Measurements from ENCODE around the gene FARP1.

The FARP1 gene

GRCh38 chr13:98212763-98213162 lies 69.9 kb downstream of the FARP1 start:
- no peak overlapping the region for H3K14ac ChIP-seq (ENCODE audit: low read length)
- H3K27me3 ChIP-seq (ENCODE audit: insufficient read depth, low read length) = no peaks in the 10 kb centered on the region
- H3K79me1 ChIP-seq (ENCODE audit: low read length) = no peaks in the 10 kb centered on the region
- peaks cover 8 to 14% of the 10 kb centered on the region in 2 experiments for H3K36me3 ChIP-seq (ENCODE audit: control insufficient read depth in 1 of 2, insufficient read depth in 2 of 2, low read length in 2 of 2)
- H3K79me2 ChIP-seq (ENCODE audit: control insufficient read depth, insufficient read depth, low read length, poor library complexity) = no peaks in the 10 kb centered on the region
- H3K9ac ChIP-seq (ENCODE audit: low read length) = no peak overlapping the region
- H3K27ac ChIP-seq (ENCODE audit: low read depth, low read length) = no peak overlapping the region
- H2AFZ ChIP-seq (ENCODE audit: insufficient read depth, low read length, poor library complexity) = no peak overlapping the region
- no peak overlapping the region for H4K8ac ChIP-seq (ENCODE audit: low read depth, low read length)
- H3K4ac ChIP-seq (ENCODE audit: low read depth, low read length) = no peak overlapping the region
- no peak overlapping the region for H3K18ac ChIP-seq (ENCODE audit: low read length)
- H4K91ac ChIP-seq (ENCODE audit: low read depth, low read length) = no peak overlapping the region
- no peak overlapping the region for H3K4me2 ChIP-seq (ENCODE audit: low read length)
- peaks cover 4 to 15% of the 10 kb centered on the region in 2 experiments for H3K4me1 ChIP-seq (ENCODE audit: control insufficient read depth in 1 of 2, insufficient read depth in 2 of 2, low read length in 2 of 2)
- H3K9me3 ChIP-seq (ENCODE audit: insufficient read depth, low read depth, low read length) = peaks cover 2% of the 10 kb centered on the region
- no peak for DNase-seq
- H2BK12ac ChIP-seq (ENCODE audit: low read length) = no peak overlapping the region
- H4K12ac ChIP-seq (ENCODE audit: low read depth, low read length) = no peak overlapping the region
- H3K23ac ChIP-seq (ENCODE audit: low read length) = no peak overlapping the region
- no peak overlapping the region for H2BK120ac ChIP-seq (ENCODE audit: insufficient read depth, low read length, poor library complexity)
- H3K4me3 ChIP-seq (ENCODE audit: low read depth, low read length) = no peak overlapping the region
- no peak overlapping the region for H2BK5ac ChIP-seq (ENCODE audit: low read depth, low read length, poor library complexity)
- no peak overlapping the region for H2AK5ac ChIP-seq (ENCODE audit: low read length)
- whole genome bisulfite sequencing (ENCODE audit: extremely low coverage, insufficient coverage, insufficient read length) = no CpG with 5 or more reads among the region's 5 CpGs

DNA sequence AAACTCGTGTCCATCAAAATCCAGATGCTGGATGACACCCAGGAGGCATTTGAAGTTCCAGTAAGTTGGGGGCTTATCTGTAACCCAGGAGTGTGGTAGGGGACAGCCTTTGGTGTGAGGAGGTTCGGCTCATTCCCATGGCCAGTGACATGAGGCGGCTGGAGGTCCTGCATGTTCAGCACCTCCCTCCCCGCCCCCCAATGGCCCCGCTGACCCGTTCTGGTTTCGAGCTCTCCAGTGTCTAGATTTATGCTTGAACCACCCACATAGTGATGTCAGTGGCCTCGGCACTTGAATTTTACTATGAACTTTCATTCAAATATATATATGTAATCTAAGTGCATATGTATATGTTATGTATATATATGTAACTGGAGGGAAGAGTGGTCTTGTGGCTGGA lies 70.5 kb downstream of the FARP1 start:
- no CpG with 5 or more reads among the region's 8 CpGs for WGBS (ENCODE audit: extremely low coverage, insufficient coverage, insufficient read length)
- peaks cover 9 to 14% of the 10 kb centered on the region in 2 experiments for H3K36me3 ChIP-seq (ENCODE audit: control insufficient read depth in 1 of 2, insufficient read depth in 2 of 2, low read length in 2 of 2)
- peaks cover 2% of the 10 kb centered on the region for H3K9me3 ChIP-seq (ENCODE audit: insufficient read depth, low read depth, low read length)
- H3K18ac ChIP-seq (ENCODE audit: low read length) = no peak overlapping the region
- H3K4me3 ChIP-seq (ENCODE audit: low read depth, low read length) = no peak overlapping the region
- no peaks in the 10 kb centered on the region for H3K79me2 ChIP-seq (ENCODE audit: control insufficient read depth, insufficient read depth, low read length, poor library complexity)
- no peak for DNase-seq
- peaks cover 4 to 15% of the 10 kb centered on the region in 2 experiments for H3K4me1 ChIP-seq (ENCODE audit: control insufficient read depth in 1 of 2, insufficient read depth in 2 of 2, low read length in 2 of 2)
- H4K12ac ChIP-seq (ENCODE audit: low read depth, low read length) = no peak overlapping the region
- H3K27me3 ChIP-seq (ENCODE audit: insufficient read depth, low read length) = no peaks in the 10 kb centered on the region
- H2AK5ac ChIP-seq (ENCODE audit: low read length) = no peak overlapping the region
- no peak overlapping the region for H2BK12ac ChIP-seq (ENCODE audit: low read length)
- no peak overlapping the region for H4K91ac ChIP-seq (ENCODE audit: low read depth, low read length)
- H2BK120ac ChIP-seq (ENCODE audit: insufficient read depth, low read length, poor library complexity) = no peak overlapping the region
- no peak overlapping the region for H3K23ac ChIP-seq (ENCODE audit: low read length)
- H3K9ac ChIP-seq (ENCODE audit: low read length) = no peak overlapping the region
- no peak overlapping the region for H3K14ac ChIP-seq (ENCODE audit: low read length)
- H2BK5ac ChIP-seq (ENCODE audit: low read depth, low read length, poor library complexity) = no peak overlapping the region
- H4K8ac ChIP-seq (ENCODE audit: low read depth, low read length) = no peak overlapping the region
- H3K4ac ChIP-seq (ENCODE audit: low read depth, low read length) = no peak overlapping the region
- H3K27ac ChIP-seq (ENCODE audit: low read depth, low read length) = no peak overlapping the region
- no peak overlapping the region for H3K4me2 ChIP-seq (ENCODE audit: low read length)
- H3K79me1 ChIP-seq (ENCODE audit: low read length) = no peaks in the 10 kb centered on the region
- H2AFZ ChIP-seq (ENCODE audit: insufficient read depth, low read length, poor library complexity) = no peak overlapping the region

DNA sequence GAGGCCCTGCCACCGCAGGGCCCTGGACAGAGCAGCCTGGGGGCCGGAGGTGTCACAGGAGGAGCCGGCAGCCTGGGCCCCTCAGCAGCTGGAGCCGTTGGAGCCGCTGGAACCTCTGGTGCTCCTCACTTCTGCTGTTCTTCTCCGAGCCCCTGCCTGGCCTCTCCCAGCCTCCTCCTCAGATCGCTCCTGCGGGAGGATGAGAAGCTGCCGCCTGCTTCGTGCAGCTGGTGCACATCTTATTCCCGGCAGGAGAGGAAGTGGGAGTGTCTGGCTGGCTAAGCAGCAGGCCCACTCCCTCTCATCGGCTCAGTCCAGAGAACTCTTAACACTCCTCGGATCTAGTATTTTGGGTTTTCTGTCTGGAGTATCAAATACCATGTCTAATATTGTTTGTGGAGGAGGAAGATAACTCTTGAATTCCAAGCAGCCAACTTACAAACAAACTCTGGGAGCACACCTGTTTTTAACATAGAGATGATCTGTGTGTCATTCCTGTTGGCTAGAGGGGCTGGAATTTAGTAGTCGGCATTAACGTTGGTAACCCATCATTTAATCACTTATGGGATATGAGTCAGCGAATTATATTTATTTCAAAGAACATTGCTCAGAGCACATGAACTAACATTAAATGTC lies 71.2 kb downstream of the FARP1 start:
- Histone ChIP-seq H2AK5ac (ENCODE audit: low read length) (peak overlapping the region; percentile 53), H3K14ac (ENCODE audit: low read length) (no peak overlapping the region), H4K8ac (ENCODE audit: low read depth, low read length) (no peak overlapping the region), H2BK120ac (ENCODE audit: insufficient read depth, low read length, poor library complexity) (no peak overlapping the region), H3K18ac (ENCODE audit: low read length) (no peak overlapping the region), H3K4me2 (ENCODE audit: low read length) (no peak overlapping the region), H2AFZ (ENCODE audit: insufficient read depth, low read length, poor library complexity) (no peak overlapping the region), H4K91ac (ENCODE audit: low read depth, low read length) (no peak overlapping the region), H3K9me3 (ENCODE audit: insufficient read depth, low read depth, low read length) (peaks cover 2% of the 10 kb centered on the region), H3K4ac (ENCODE audit: low read depth, low read length) (no peak overlapping the region), H3K4me3 (ENCODE audit: low read depth, low read length) (no peak overlapping the region), H3K9ac (ENCODE audit: low read length) (no peak overlapping the region), H3K79me1 (ENCODE audit: low read length) (no peaks in the 10 kb centered on the region), H3K27ac (ENCODE audit: low read depth, low read length) (no peak overlapping the region), H3K79me2 (ENCODE audit: control insufficient read depth, insufficient read depth, low read length, poor library complexity) (no peaks in the 10 kb centered on the region), H3K36me3 (ENCODE audit: control insufficient read depth in 1 of 2, insufficient read depth in 2 of 2, low read length in 2 of 2) (peaks cover 9 to 14% of the 10 kb centered on the region in 2 experiments), H4K12ac (ENCODE audit: low read depth, low read length) (no peak overlapping the region), H2BK5ac (ENCODE audit: low read depth, low read length, poor library complexity) (no peak overlapping the region), H3K4me1 (ENCODE audit: control insufficient read depth in 1 of 2, insufficient read depth in 2 of 2, low read length in 2 of 2) (peaks cover 4 to 15% of the 10 kb centered on the region in 2 experiments), H3K23ac (ENCODE audit: low read length) (no peak overlapping the region), H3K27me3 (ENCODE audit: insufficient read depth, low read length) (no peaks in the 10 kb centered on the region), H2BK12ac (ENCODE audit: low read length) (no peak overlapping the region)
- WGBS (ENCODE audit: extremely low coverage, insufficient coverage, insufficient read length) = no CpG with 5 or more reads among the region's 16 CpGs
- DNase-seq = no peak

DNA sequence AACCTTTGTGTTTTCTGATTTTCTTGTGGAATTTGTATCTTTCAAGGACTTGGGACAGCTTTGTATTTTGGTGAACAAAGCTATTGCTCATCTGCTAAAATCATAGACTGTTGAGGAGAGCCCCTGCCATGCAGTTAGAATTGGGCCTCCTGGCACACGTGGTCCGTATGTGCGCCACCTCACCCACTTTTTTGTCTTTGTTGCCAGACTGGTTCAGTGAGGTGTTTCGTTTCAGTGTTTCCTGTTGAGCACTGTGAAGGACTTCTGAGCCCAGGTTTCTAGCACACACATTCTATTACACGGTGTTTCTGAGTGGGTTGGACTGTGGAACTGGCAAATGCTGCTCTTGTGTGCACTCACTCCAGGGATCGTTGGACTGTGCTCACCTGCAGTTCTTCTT lies 71.8 kb downstream of the FARP1 start:
- H4K91ac ChIP-seq (ENCODE audit: low read depth, low read length) = no peak overlapping the region
- H3K4me1 ChIP-seq (ENCODE audit: control insufficient read depth in 1 of 2, insufficient read depth in 2 of 2, low read length in 2 of 2) = peaks cover 4 to 15% of the 10 kb centered on the region in 2 experiments
- peak; percentile 58 to 71 for DNase-seq
- WGBS (ENCODE audit: extremely low coverage, insufficient coverage, insufficient read length) = no CpG with 5 or more reads among the region's 6 CpGs
- H2BK120ac ChIP-seq (ENCODE audit: insufficient read depth, low read length, poor library complexity) = no peak overlapping the region
- no peak overlapping the region for H2BK12ac ChIP-seq (ENCODE audit: low read length)
- H2BK5ac ChIP-seq (ENCODE audit: low read depth, low read length, poor library complexity) = no peak overlapping the region
- peaks cover 2% of the 10 kb centered on the region for H3K9me3 ChIP-seq (ENCODE audit: insufficient read depth, low read depth, low read length)
- no peak overlapping the region for H2AK5ac ChIP-seq (ENCODE audit: low read length)
- no peaks in the 10 kb centered on the region for H3K79me1 ChIP-seq (ENCODE audit: low read length)
- no peak overlapping the region for H3K14ac ChIP-seq (ENCODE audit: low read length)
- H4K8ac ChIP-seq (ENCODE audit: low read depth, low read length) = no peak overlapping the region
- H3K36me3 ChIP-seq (ENCODE audit: control insufficient read depth in 1 of 2, insufficient read depth in 2 of 2, low read length in 2 of 2) = peaks cover 9 to 14% of the 10 kb centered on the region in 2 experiments
- H3K9ac ChIP-seq (ENCODE audit: low read length) = no peak overlapping the region
- H3K79me2 ChIP-seq (ENCODE audit: control insufficient read depth, insufficient read depth, low read length, poor library complexity) = no peaks in the 10 kb centered on the region
- peak overlapping the region; percentile 17 for H3K27ac ChIP-seq (ENCODE audit: low read depth, low read length)
- peak overlapping the region; percentile 26 for H3K4me2 ChIP-seq (ENCODE audit: low read length)
- no peak overlapping the region for H2AFZ ChIP-seq (ENCODE audit: insufficient read depth, low read length, poor library complexity)
- H3K18ac ChIP-seq (ENCODE audit: low read length) = no peak overlapping the region
- H3K23ac ChIP-seq (ENCODE audit: low read length) = peak overlapping the region; percentile 44
- no peaks in the 10 kb centered on the region for H3K27me3 ChIP-seq (ENCODE audit: insufficient read depth, low read length)
- no peak overlapping the region for H3K4me3 ChIP-seq (ENCODE audit: low read depth, low read length)
- no peak overlapping the region for H3K4ac ChIP-seq (ENCODE audit: low read depth, low read length)
- H4K12ac ChIP-seq (ENCODE audit: low read depth, low read length) = no peak overlapping the region

Data from trophoblast cell (in vitro differentiated cells and primary cell).